Osteocyte (in vitro differentiated cells): ENCODE results near the gene PAQR3. TPM values are rescaled to one million over a fixed set of nuclear protein-coding genes. Genes with fewer than 3 reads are reported as not detected.

Source experiments
- DNase-seq: peaks from one replicate; pipeline ENCODE4 v3.0.0; 2021; ENCODE audit warnings: mixed read lengths; ENCODE audit not compliant: unreplicated experiment; ENCODE audit errors: extremely low spot score
- H3K27ac Mint-ChIP-seq: one replicate; pipeline ENCODE4 v1.8.0; 2021; ENCODE audit warnings: mild to moderate bottlenecking, mixed read lengths; ENCODE audit not compliant: unreplicated experiment
- H3K27me3 Mint-ChIP-seq: one replicate; pipeline ENCODE4 v1.8.0; 2021; ENCODE audit warnings: mixed read lengths; ENCODE audit not compliant: unreplicated experiment
- H3K36me3 Mint-ChIP-seq: one replicate; pipeline ENCODE4 v1.8.0; 2021; ENCODE audit warnings: mixed read lengths; ENCODE audit not compliant: unreplicated experiment
- H3K4me1 Mint-ChIP-seq: one replicate; pipeline ENCODE4 v1.8.0; 2021; ENCODE audit warnings: mixed read lengths; ENCODE audit not compliant: unreplicated experiment
- H3K4me3 Mint-ChIP-seq: one replicate; pipeline ENCODE4 v1.8.0; 2021; ENCODE audit warnings: mild to moderate bottlenecking, moderate library complexity, mixed read lengths; ENCODE audit not compliant: unreplicated experiment
- H3K9me3 Mint-ChIP-seq: one replicate; pipeline ENCODE4 v1.8.0; 2021; ENCODE audit warnings: mixed read lengths; ENCODE audit not compliant: unreplicated experiment
- CTCF ChIP-seq: fragments of 200-600 bp; sonication (generic); IDR thresholded peaks from 2 replicates; pipeline ENCODE4 v1.5.0; 2021; ENCODE audit warnings: antibody characterized with exemption, mild to moderate bottlenecking, moderate library complexity
- total RNA-seq: library from RNA; stranded (reverse); gene quantifications from 2 replicates; pipeline ENCODE4 v1.2.1, GENCODE V29; 2021

The PAQR3 gene
- total RNA-seq, 1 donor from 2014 or later = 12.4 TPM

DNA sequence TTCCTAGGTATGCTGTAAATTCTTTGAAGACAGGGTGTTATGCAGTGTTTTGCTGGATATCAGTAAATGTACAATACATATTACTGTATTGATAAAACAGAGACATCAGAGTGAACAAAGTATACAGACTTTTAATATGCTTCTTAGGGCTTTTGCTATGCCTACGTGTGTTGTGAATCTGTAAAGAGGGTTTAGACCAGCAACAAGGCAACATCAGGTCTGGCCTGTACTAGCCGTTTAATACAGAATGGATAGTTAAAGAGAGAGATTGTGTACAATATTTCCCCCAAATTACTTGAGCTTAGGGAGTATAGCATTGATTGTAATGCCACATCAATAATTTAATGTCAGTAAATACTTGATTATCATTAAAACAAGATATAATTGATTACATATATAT is 75.2 kb downstream of the PAQR3 start:
- H3K27ac Mint-ChIP-seq = no peak overlapping the region
- H3K27me3 Mint-ChIP-seq = no peaks in the 10 kb centered on the region
- TF ChIP-seq CTCF = no peak
- no peak for DNase-seq
- peaks cover 2% of the 10 kb centered on the region for H3K4me1 Mint-ChIP-seq
- H3K36me3 Mint-ChIP-seq = peaks cover 16% of the 10 kb centered on the region
- H3K4me3 Mint-ChIP-seq = no peak overlapping the region
- H3K9me3 Mint-ChIP-seq = no peaks in the 10 kb centered on the region

- H3K36me3 Mint-ChIP-seq = peaks cover 16% of the 10 kb centered on the region
- DNase-seq = no peak
- no peak overlapping the region for H3K4me3 Mint-ChIP-seq
- TF ChIP-seq CTCF = no peak
- H3K27ac Mint-ChIP-seq = no peak overlapping the region
- no peaks in the 10 kb centered on the region for H3K27me3 Mint-ChIP-seq
- H3K9me3 Mint-ChIP-seq = no peaks in the 10 kb centered on the region
- H3K4me1 Mint-ChIP-seq = peaks cover 2% of the 10 kb centered on the region
Observed at GRCh38 chr4:78863254-78863869, 75.9 kb downstream of the PAQR3 start.

- H3K27me3 Mint-ChIP-seq = no peaks in the 10 kb centered on the region
- H3K36me3 Mint-ChIP-seq = peaks cover 14% of the 10 kb centered on the region
- TF ChIP-seq CTCF = no peak
- H3K27ac Mint-ChIP-seq = no peak overlapping the region
- no peaks in the 10 kb centered on the region for H3K9me3 Mint-ChIP-seq
- DNase-seq = no peak
- no peak overlapping the region for H3K4me3 Mint-ChIP-seq
- peaks cover 6% of the 10 kb centered on the region for H3K4me1 Mint-ChIP-seq
Observed at GRCh38 chr4:78862314-78862737, 76.9 kb downstream of the PAQR3 start.

Other genes starting within 250 kb of the PAQR3 start
- gene BMP2K, start 163.1 kb downstream of the PAQR3 start, total RNA-seq = 19.5 and 23.0 TPM in 2 replicates